Measurements from ENCODE around the gene GRK3. TPM values are rescaled to one million over a fixed set of nuclear protein-coding genes. Genes with fewer than 3 reads are reported as not detected.

Gene GRK3
- total and polyA plus RNA-seq, 2 donors (not counting 3 experiments of a cell fraction or from before 2014, with no cell fraction given) = 0.68 to 4.4 TPM

- intact Hi-C loops (cut with micrococcal nuclease) = no loop called here
- BruUV-seq (replicated peaks) = no TSS peak
- no peak for TF ChIP-seq GATA2 (IDR thresholded peaks at IDR 0.05; ENCODE audit: insufficient read depth, insufficient read length, low read depth, low read length)
- no peak for TF ChIP-seq POLR2A (IDR thresholded peaks at IDR 0.05; ENCODE audit: low read depth, low read length)
- TF ChIP-seq POLR2AphosphoS5 (IDR thresholded peaks at IDR 0.05; ENCODE audit: insufficient read depth, low read depth, low read length) = no peak
- no peak for TF ChIP-seq MAX (IDR thresholded peaks at IDR 0.05; ENCODE audit: insufficient read depth, insufficient read length)
- Histone ChIP-seq H3K9ac (replicated peaks; ENCODE audit: extremely low read depth, insufficient read depth, low read length) (no peak overlapping the region), H3K9me3 (replicated peaks; ENCODE audit: control insufficient read depth, insufficient read depth, low read length) (no peaks in the 10 kb centered on the region), H3K36me3 (ENCODE audit: control insufficient read depth in 2 of 2, extremely low read depth in 1 of 2, insufficient read depth in 2 of 2, low read length in 2 of 2) (no peaks in the 10 kb centered on the region), H3K4me3 (replicated peaks in 1 of 3; ENCODE audit: insufficient read depth in 1 of 3, low read depth in 1 of 3, low read length in 3 of 3) (no peak overlapping the region), H3K27ac (ENCODE audit: insufficient read depth, low read depth, low read length) (no peak overlapping the region), H4K20me1 (replicated peaks; ENCODE audit: control insufficient read depth, extremely low read depth, insufficient read depth, low read length) (no peaks in the 10 kb centered on the region), H3K79me2 (ENCODE audit: control insufficient read depth, insufficient read depth, low read length) (no peaks in the 10 kb centered on the region), H3K4me1 (ENCODE audit: control insufficient read depth, extremely low read depth, insufficient read depth, low read length) (no peaks in the 10 kb centered on the region), H3K4me2 (ENCODE audit: insufficient read depth, low read length) (no peak overlapping the region), H3K9me1 (replicated peaks; ENCODE audit: control insufficient read depth, extremely low read depth, insufficient read depth, low read length) (no peaks in the 10 kb centered on the region), H3K27me3 (ENCODE audit: control insufficient read depth in 2 of 2, insufficient read depth in 2 of 2, low read length in 2 of 2) (peaks cover 0 to 1% of the 10 kb centered on the region in 2 experiments), H2AFZ (ENCODE audit: low read depth, low read length) (no peak overlapping the region)
- DNase-seq (ENCODE audit: low read depth, low spot score) = no peak
- POLR2A ChIA-PET = no interaction called here
- no peak for FAIRE-seq
- CTCF ChIA-PET = interaction anchor here (1.0 to 2.5 kb wide), 2 partner anchors 20 to 232 kb away, joined by 3 to 7 read pairs; no protein-coding TSS in a partner anchor
- dilution Hi-C loops (cut with MboI; ENCODE audit: extremely low pct_ligation_motif_present, low sequenced_read_pairs) = no loop called here
Measured at GRCh38 chr22:25540908-25541660, 23.4 kb upstream of the GRK3 start.

GRCh38 chr22:25542191-25542590, 22.3 kb upstream of the GRK3 start:
- no TSS peak for BruUV-seq (replicated peaks)
- Histone ChIP-seq H3K27me3 (ENCODE audit: control insufficient read depth in 2 of 2, insufficient read depth in 2 of 2, low read length in 2 of 2) (peaks cover 0 to 5% of the 10 kb centered on the region in 2 experiments), H2AFZ (ENCODE audit: low read depth, low read length) (no peak overlapping the region), H3K36me3 (ENCODE audit: control insufficient read depth in 2 of 2, extremely low read depth in 1 of 2, insufficient read depth in 2 of 2, low read length in 2 of 2) (no peaks in the 10 kb centered on the region), H3K9me3 (replicated peaks; ENCODE audit: control insufficient read depth, insufficient read depth, low read length) (no peaks in the 10 kb centered on the region), H3K9ac (replicated peaks; ENCODE audit: extremely low read depth, insufficient read depth, low read length) (no peak overlapping the region), H3K79me2 (ENCODE audit: control insufficient read depth, insufficient read depth, low read length) (no peaks in the 10 kb centered on the region), H3K4me1 (ENCODE audit: control insufficient read depth, extremely low read depth, insufficient read depth, low read length) (no peaks in the 10 kb centered on the region), H3K4me3 (replicated peaks in 1 of 3; ENCODE audit: insufficient read depth in 1 of 3, low read depth in 1 of 3, low read length in 3 of 3) (no peak overlapping the region), H4K20me1 (replicated peaks; ENCODE audit: control insufficient read depth, extremely low read depth, insufficient read depth, low read length) (no peaks in the 10 kb centered on the region), H3K4me2 (ENCODE audit: insufficient read depth, low read length) (no peak overlapping the region), H3K9me1 (replicated peaks; ENCODE audit: control insufficient read depth, extremely low read depth, insufficient read depth, low read length) (no peaks in the 10 kb centered on the region), H3K27ac (ENCODE audit: insufficient read depth, low read depth, low read length) (no peak overlapping the region)
- no peak for DNase-seq (ENCODE audit: low read depth, low spot score)
- ChIA-PET POLR2A (no interaction called here), CTCF (interaction anchor here (1.0 to 2.5 kb wide), 3 partner anchors 12 to 231 kb away, joined by 3 to 7 read pairs (median 3); no protein-coding TSS in a partner anchor)
- intact Hi-C loops (cut with micrococcal nuclease) = no loop called here
- TF ChIP-seq POLR2A (IDR thresholded peaks at IDR 0.05; ENCODE audit: low read depth, low read length) (no peak), MYC (IDR thresholded peaks at IDR 0.05; ENCODE audit: low read depth, low read length) (no peak), EZH2 (IDR thresholded peaks at IDR 0.05; ENCODE audit: borderline replicate concordance, low read depth, low read length, severe bottlenecking) (no peak), JUN (IDR thresholded peaks at IDR 0.05; ENCODE audit: borderline replicate concordance, insufficient read depth, insufficient read length, low read depth) (no peak), POLR2AphosphoS5 (IDR thresholded peaks at IDR 0.05; ENCODE audit: insufficient read depth, low read depth, low read length) (no peak), CTCF (IDR thresholded peaks at IDR 0.05; ENCODE audit: extremely low read depth in 1 of 2, insufficient read depth in 1 of 2, low read depth in 1 of 2, low read length in 2 of 2) (no peak), MAX (IDR thresholded peaks at IDR 0.05; ENCODE audit: insufficient read depth, insufficient read length) (no peak), GATA2 (IDR thresholded peaks at IDR 0.05; ENCODE audit: insufficient read depth, insufficient read length, low read depth, low read length) (no peak), FOS (IDR thresholded peaks at IDR 0.05; ENCODE audit: borderline replicate concordance, insufficient read depth, low read length) (no peak)
- dilution Hi-C loops (cut with MboI; ENCODE audit: extremely low pct_ligation_motif_present, low sequenced_read_pairs) = no loop called here
- FAIRE-seq = no peak
